ENCODE results near the gene CHD9. TPM values are rescaled to one million over a fixed set of nuclear protein-coding genes. Genes with fewer than 3 reads are reported as not detected.

CHD9 gene
- total RNA-seq, 1 experiment from 2014 or later = 25.4 TPM

- no peaks in the 10 kb centered on the region for H3K9me3 ChIP-seq (ENCODE audit: control insufficient read depth, insufficient read depth, low read depth, low read length)
- intact Hi-C loops (cut with micrococcal nuclease; ENCODE audit: unreplicated experiment) = no loop called here
- H3K4me1 ChIP-seq (ENCODE audit: control insufficient read depth, insufficient read depth, low read length) = no peaks in the 10 kb centered on the region
- no TSS peak for BruUV-seq (replicated peaks)
- no peak overlapping the region for H3K4me3 ChIP-seq (ENCODE audit: low read depth in 2 of 2, low read length in 2 of 2)
- no peak for TF ChIP-seq TCF7L2 (IDR thresholded peaks at IDR 0.05; ENCODE audit: low read depth, low read length)
- no peak for TF ChIP-seq CTCF (IDR thresholded peaks at IDR 0.05)
- no peak for TF ChIP-seq POLR2AphosphoS5 (IDR thresholded peaks at IDR 0.05; ENCODE audit: low read depth, low read length)
- no peak for TF ChIP-seq SIN3A (IDR thresholded peaks at IDR 0.05; ENCODE audit: borderline replicate concordance, insufficient read depth, low read depth, low read length)
- TF ChIP-seq REST (IDR thresholded peaks at IDR 0.05; ENCODE audit: insufficient read depth in 1 of 2, low read depth in 2 of 2, low read length in 1 of 2) = no peak
- ATAC-seq (no peak), DNase-seq (ENCODE audit: low read depth, low spot score) (no peak)
- in situ Hi-C loops (cut with HindIII; ENCODE audit: low pct_unique_long_range_greater_than_20kb, low sequenced_read_pairs) = no loop called here
- CTCF ChIA-PET = no interaction called here
- H3K27me3 ChIP-seq (ENCODE audit: control insufficient read depth, insufficient read depth, low read length) = no peaks in the 10 kb centered on the region
- POLR2A ChIA-PET = no interaction called here
- no peaks in the 10 kb centered on the region for H3K36me3 ChIP-seq (ENCODE audit: control insufficient read depth, insufficient read depth, low read length)
- no peak overlapping the region for H3K27ac ChIP-seq (ENCODE audit: low read length)
These were observed 31.2 kb downstream of the CHD9 start for GRCh38 chr16:53085931-53086421.

- Histone ChIP-seq H3K4me3 (ENCODE audit: low read depth in 2 of 2, low read length in 2 of 2) (no peak overlapping the region), H3K36me3 (ENCODE audit: control insufficient read depth, insufficient read depth, low read length) (no peaks in the 10 kb centered on the region), H3K4me1 (ENCODE audit: control insufficient read depth, insufficient read depth, low read length) (no peaks in the 10 kb centered on the region), H3K27ac (ENCODE audit: low read length) (no peak overlapping the region), H3K9me3 (ENCODE audit: control insufficient read depth, insufficient read depth, low read depth, low read length) (no peaks in the 10 kb centered on the region), H3K27me3 (ENCODE audit: control insufficient read depth, insufficient read depth, low read length) (no peaks in the 10 kb centered on the region)
- in situ Hi-C loops (cut with HindIII; ENCODE audit: low pct_unique_long_range_greater_than_20kb, low sequenced_read_pairs) (no loop called here), intact Hi-C loops (cut with micrococcal nuclease; ENCODE audit: unreplicated experiment) (no loop called here)
- CTCF ChIA-PET = no interaction called here
- TF ChIP-seq POLR2AphosphoS5 (IDR thresholded peaks at IDR 0.05; ENCODE audit: low read depth, low read length) = no peak
- no peak for TF ChIP-seq REST (IDR thresholded peaks at IDR 0.05; ENCODE audit: insufficient read depth in 1 of 2, low read depth in 2 of 2, low read length in 1 of 2)
- TF ChIP-seq SIN3A (IDR thresholded peaks at IDR 0.05; ENCODE audit: borderline replicate concordance, insufficient read depth, low read depth, low read length) = no peak
- no peak for TF ChIP-seq TCF7L2 (IDR thresholded peaks at IDR 0.05; ENCODE audit: low read depth, low read length)
- TF ChIP-seq CTCF (IDR thresholded peaks at IDR 0.05) = no peak
- no peak for DNase-seq (ENCODE audit: low read depth, low spot score)
- POLR2A ChIA-PET = no interaction called here
- no peak for ATAC-seq
- no TSS peak for BruUV-seq (replicated peaks)
These were observed 32.3 kb downstream of the CHD9 start for GRCh38 chr16:53087101-53087500.
